ENCODE results near the gene SOWAHB.

- TF ChIP-seq POLR2A (IDR thresholded peaks at IDR 0.05) (no peak), POLR2AphosphoS5 (IDR thresholded peaks at IDR 0.05) (no peak)
Observed at GRCh38 chr4:76892001-76892400, 5.9 kb downstream of the SOWAHB start.
